Nephron (organoid): ENCODE measurements around the gene DCTD.

Experiments
- H3K27ac Mint-ChIP-seq, 3 experiments: 2 replicates each; pipeline ENCODE4 v1.8.0; 2020; ENCODE audit warnings: mixed read lengths in 3 of 3, mild to moderate bottlenecking in 2 of 3, moderate library complexity in 1 of 3
- H3K27me3 Mint-ChIP-seq: 2 replicates; pipeline ENCODE4 v1.8.0; 2021; ENCODE audit warnings: low read depth, mild to moderate bottlenecking, moderate library complexity, mixed read lengths
- H3K36me3 Mint-ChIP-seq: 2 replicates; pipeline ENCODE4 v1.8.0; 2020; ENCODE audit warnings: low read depth, mixed read lengths
- H3K4me1 Mint-ChIP-seq: 2 replicates; pipeline ENCODE4 v1.8.0; 2020; ENCODE audit warnings: mixed read lengths
- H3K4me3 Mint-ChIP-seq, 3 experiments: 2 replicates each; pipeline ENCODE4 v1.8.0; 2020; ENCODE audit warnings: mild to moderate bottlenecking in 3 of 3, mixed read lengths in 3 of 3, moderate library complexity in 2 of 3
- H3K9me3 Mint-ChIP-seq: 2 replicates; pipeline ENCODE4 v1.8.0; 2020; ENCODE audit warnings: mixed read lengths
- TF ChIP-seq, protein P1 (sequence below), 3 experiments: fragments of 200-600 bp; sonication (generic); IDR thresholded peaks; one replicate each; pipeline ENCODE4 v1.5.0; 2021; ENCODE audit warnings: antibody characterized with exemption in 3 of 3; ENCODE audit not compliant: unreplicated experiment in 3 of 3

DCTD gene

GRCh38 chr4:182913036-182913435, 4.2 kb downstream of the DCTD start:
- Mint-ChIP-seq H3K4me3 (no peak overlapping the region), H3K9me3 (no peaks in the 10 kb centered on the region), H3K36me3 (peaks cover 56% of the 10 kb centered on the region), H3K27me3 (peaks cover 5% of the 10 kb centered on the region), H3K4me1 (peaks cover 17% of the 10 kb centered on the region), H3K27ac (peak overlapping the region in 1 of 3 experiments; percentile 47)
- TF ChIP-seq, protein P1, sequence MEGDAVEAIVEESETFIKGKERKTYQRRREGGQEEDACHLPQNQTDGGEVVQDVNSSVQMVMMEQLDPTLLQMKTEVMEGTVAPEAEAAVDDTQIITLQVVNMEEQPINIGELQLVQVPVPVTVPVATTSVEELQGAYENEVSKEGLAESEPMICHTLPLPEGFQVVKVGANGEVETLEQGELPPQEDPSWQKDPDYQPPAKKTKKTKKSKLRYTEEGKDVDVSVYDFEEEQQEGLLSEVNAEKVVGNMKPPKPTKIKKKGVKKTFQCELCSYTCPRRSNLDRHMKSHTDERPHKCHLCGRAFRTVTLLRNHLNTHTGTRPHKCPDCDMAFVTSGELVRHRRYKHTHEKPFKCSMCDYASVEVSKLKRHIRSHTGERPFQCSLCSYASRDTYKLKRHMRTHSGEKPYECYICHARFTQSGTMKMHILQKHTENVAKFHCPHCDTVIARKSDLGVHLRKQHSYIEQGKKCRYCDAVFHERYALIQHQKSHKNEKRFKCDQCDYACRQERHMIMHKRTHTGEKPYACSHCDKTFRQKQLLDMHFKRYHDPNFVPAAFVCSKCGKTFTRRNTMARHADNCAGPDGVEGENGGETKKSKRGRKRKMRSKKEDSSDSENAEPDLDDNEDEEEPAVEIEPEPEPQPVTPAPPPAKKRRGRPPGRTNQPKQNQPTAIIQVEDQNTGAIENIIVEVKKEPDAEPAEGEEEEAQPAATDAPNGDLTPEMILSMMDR (IDR thresholded peaks at IDR 0.05; ENCODE audit: unreplicated experiment in 3 of 3) = no peak

DNA sequence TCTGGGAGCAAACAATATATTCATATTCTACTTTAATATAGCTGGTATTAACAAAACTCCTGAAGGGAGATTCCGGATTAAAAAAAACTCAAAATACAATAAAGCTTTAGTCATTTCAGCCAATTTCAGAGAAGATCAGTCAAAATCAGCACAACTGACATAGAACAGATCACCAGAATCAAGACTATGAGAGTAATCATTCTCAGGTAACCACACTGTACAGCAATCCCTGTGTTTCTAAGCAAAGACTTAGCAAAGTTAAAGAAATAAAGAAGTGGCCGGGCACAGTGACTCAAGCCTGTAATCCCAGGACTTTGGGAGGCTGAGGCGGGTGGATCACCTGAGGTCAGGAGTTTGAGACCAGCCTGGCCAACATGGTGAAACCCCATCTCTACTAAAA, 9.1 kb downstream of the DCTD start:
- Mint-ChIP-seq H3K27ac (no peak overlapping the region), H3K4me3 (no peak overlapping the region), H3K4me1 (peaks cover 16% of the 10 kb centered on the region), H3K9me3 (no peaks in the 10 kb centered on the region), H3K27me3 (peaks cover 9% of the 10 kb centered on the region), H3K36me3 (peaks cover 80% of the 10 kb centered on the region)
- TF ChIP-seq, protein P1 (IDR thresholded peaks at IDR 0.05; ENCODE audit: unreplicated experiment in 3 of 3) = no peak

GRCh38 chr4:182907396-182907795, 9.8 kb downstream of the DCTD start:
- no peak overlapping the region for H3K4me3 Mint-ChIP-seq
- no peaks in the 10 kb centered on the region for H3K9me3 Mint-ChIP-seq
- H3K4me1 Mint-ChIP-seq = peaks cover 13% of the 10 kb centered on the region
- H3K27me3 Mint-ChIP-seq = peaks cover 9% of the 10 kb centered on the region
- peaks cover 76% of the 10 kb centered on the region for H3K36me3 Mint-ChIP-seq
- H3K27ac Mint-ChIP-seq = no peak overlapping the region
- TF ChIP-seq, protein P1 (IDR thresholded peaks at IDR 0.05; ENCODE audit: unreplicated experiment in 3 of 3) = no peak

DNA sequence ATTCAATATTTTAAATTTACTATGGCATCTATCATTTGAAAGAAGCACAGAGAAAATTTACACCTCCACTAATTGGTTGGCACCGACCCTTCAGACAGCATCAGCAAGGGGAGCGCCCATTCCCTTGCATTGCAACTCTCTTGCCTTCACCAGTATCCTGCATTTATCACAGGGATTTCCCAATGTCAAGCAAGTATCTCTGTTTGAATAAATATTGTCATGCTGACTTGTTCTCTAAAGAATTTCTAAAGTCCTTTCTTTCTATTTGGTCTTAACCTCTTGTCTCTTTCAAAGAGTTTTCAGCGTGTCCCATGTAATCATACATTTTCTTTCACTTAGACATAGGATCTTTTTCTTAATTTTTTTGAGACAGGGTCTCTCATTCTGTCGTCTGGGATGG, 10.4 kb downstream of the DCTD start:
- H3K9me3 Mint-ChIP-seq = no peaks in the 10 kb centered on the region
- peaks cover 76% of the 10 kb centered on the region for H3K36me3 Mint-ChIP-seq
- H3K4me1 Mint-ChIP-seq = peaks cover 9% of the 10 kb centered on the region
- TF ChIP-seq, protein P1 (IDR thresholded peaks at IDR 0.05; ENCODE audit: unreplicated experiment in 3 of 3) = no peak
- peaks cover 9% of the 10 kb centered on the region for H3K27me3 Mint-ChIP-seq
- peak overlapping the region in 1 of 3 experiments; percentile 12 for H3K27ac Mint-ChIP-seq
- H3K4me3 Mint-ChIP-seq = no peak overlapping the region

GRCh38 chr4:182905038-182905437, 12.1 kb downstream of the DCTD start:
- Mint-ChIP-seq H3K27ac (peak overlapping the region in 2 of 3 experiments; percentile 3 to 69), H3K9me3 (no peaks in the 10 kb centered on the region), H3K4me1 (peaks cover 9% of the 10 kb centered on the region), H3K4me3 (peak overlapping the region in 1 of 3 experiments; percentile 5), H3K27me3 (peaks cover 4% of the 10 kb centered on the region), H3K36me3 (peaks cover 75% of the 10 kb centered on the region)
- TF ChIP-seq, protein P1 (IDR thresholded peaks at IDR 0.05; ENCODE audit: unreplicated experiment in 3 of 3) = no peak

- H3K4me1 Mint-ChIP-seq = peaks cover 9% of the 10 kb centered on the region
- peaks cover 4% of the 10 kb centered on the region for H3K27me3 Mint-ChIP-seq
- H3K27ac Mint-ChIP-seq = peak overlapping the region in 2 of 3 experiments; percentile 3 to 69
- no peak overlapping the region for H3K4me3 Mint-ChIP-seq
- H3K36me3 Mint-ChIP-seq = peaks cover 72% of the 10 kb centered on the region
- H3K9me3 Mint-ChIP-seq = no peaks in the 10 kb centered on the region
- TF ChIP-seq, protein P1 (IDR thresholded peaks at IDR 0.05; ENCODE audit: unreplicated experiment in 3 of 3) = no peak
These were observed 12.9 kb downstream of the DCTD start for GRCh38 chr4:182904211-182904761.
